ENCODE data around the gene RGS10. TPM values are rescaled to one million over a fixed set of nuclear protein-coding genes. Genes with fewer than 3 reads are reported as not detected.

RGS10 gene
- total and polyA plus RNA-seq, 9 of the 15 experiments (the other 6 are each of a cell fraction or from before 2014, with no cell fraction given) = 31.9 to 123 (median 62.1) TPM

DNA sequence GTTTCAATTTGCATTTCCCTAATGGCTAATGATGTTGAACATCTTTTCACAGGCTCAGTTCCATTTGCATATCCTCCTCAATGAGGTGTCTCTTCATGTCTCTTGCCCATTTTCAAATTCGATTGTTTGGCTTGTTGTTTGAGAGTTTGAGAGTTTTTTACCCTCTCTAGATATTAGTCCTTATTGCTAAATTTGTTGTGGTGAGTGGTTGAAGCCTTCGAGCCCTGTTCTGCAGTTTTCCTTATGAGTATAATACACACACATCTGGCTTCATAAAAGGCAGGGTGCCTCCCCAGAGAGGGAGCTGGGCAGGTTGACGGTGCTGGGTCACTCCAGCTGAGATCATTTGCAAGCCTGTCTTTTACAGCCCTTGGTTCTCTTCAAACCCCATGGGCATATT, 65.1 kb downstream of the RGS10 start (continued):
- TF ChIP-seq, protein P1, sequence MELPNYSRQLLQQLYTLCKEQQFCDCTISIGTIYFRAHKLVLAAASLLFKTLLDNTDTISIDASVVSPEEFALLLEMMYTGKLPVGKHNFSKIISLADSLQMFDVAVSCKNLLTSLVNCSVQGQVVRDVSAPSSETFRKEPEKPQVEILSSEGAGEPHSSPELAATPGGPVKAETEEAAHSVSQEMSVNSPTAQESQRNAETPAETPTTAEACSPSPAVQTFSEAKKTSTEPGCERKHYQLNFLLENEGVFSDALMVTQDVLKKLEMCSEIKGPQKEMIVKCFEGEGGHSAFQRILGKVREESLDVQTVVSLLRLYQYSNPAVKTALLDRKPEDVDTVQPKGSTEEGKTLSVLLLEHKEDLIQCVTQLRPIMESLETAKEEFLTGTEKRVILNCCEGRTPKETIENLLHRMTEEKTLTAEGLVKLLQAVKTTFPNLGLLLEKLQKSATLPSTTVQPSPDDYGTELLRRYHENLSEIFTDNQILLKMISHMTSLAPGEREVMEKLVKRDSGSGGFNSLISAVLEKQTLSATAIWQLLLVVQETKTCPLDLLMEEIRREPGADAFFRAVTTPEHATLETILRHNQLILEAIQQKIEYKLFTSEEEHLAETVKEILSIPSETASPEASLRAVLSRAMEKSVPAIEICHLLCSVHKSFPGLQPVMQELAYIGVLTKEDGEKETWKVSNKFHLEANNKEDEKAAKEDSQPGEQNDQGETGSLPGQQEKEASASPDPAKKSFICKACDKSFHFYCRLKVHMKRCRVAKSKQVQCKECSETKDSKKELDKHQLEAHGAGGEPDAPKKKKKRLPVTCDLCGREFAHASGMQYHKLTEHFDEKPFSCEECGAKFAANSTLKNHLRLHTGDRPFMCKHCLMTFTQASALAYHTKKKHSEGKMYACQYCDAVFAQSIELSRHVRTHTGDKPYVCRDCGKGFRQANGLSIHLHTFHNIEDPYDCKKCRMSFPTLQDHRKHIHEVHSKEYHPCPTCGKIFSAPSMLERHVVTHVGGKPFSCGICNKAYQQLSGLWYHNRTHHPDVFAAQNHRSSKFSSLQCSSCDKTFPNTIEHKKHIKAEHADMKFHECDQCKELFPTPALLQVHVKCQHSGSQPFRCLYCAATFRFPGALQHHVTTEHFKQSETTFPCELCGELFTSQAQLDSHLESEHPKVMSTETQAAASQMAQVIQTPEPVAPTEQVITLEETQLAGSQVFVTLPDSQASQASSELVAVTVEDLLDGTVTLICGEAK (IDR thresholded peaks at IDR 0.05) = no peak
- TF ChIP-seq, protein P1 (CRISPR knock-in tag; IDR thresholded peaks at IDR 0.05) = no peak
- TF ChIP-seq ZNF140 (CRISPR knock-in tag; IDR thresholded peaks at IDR 0.05) = no peak
